Central memory CD4-positive, alpha-beta T cell (primary cell): Measurements from ENCODE around the gene PPP2R2D.
"Not testable (repeated sequence)": the region's sequence is repeated elsewhere in the genome, so short reads cannot be mapped to it uniquely, and the experiment has no call there.

Experiments
- DNase-seq: peaks from one replicate; pipeline ENCODE4 v3.0.0; 2022

PPP2R2D gene

DNA sequence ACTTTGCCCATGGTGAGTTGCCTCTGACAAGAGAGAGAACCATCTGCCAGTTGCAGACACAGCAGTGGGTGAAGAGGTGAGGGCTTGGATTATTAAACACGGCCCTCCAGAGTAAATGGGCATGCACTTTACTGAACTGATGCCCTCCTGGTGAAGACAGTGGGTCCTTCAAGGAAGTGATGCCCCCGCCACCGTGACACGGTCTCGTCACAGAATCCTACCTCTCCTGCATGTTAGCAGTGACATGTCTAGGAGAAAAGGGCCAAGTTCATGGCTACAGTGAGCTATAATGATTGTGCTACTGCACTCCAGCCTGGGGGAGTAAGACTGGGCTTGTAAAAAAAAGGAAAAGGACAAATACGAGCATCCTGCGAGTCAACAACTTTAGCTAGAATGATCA is 78.5 kb downstream of the PPP2R2D start:
- DNase-seq, result no peak

DNA sequence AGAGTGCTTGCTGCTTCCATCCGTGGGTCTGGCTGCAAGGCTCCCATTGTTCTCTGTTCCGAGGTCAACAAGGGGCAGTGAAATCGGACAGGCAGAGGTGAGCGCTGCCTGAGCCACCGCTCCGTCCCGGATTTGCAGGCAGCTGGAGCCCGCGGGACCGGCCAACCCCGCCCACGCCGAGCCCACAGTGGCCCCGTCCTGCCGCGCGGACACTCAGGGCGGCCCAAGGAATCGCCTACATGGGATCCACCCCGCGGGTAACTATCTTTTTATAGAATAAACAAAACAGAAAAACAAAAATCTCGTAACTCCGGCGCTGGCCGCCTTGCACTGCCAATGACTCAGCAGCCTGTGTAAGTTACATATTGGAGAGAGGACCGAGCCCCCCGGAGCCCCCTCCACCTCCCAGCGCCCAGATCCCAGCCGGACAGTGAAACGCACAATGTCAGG is 79.0 kb downstream of the PPP2R2D start:
- no peak for DNase-seq

DNA sequence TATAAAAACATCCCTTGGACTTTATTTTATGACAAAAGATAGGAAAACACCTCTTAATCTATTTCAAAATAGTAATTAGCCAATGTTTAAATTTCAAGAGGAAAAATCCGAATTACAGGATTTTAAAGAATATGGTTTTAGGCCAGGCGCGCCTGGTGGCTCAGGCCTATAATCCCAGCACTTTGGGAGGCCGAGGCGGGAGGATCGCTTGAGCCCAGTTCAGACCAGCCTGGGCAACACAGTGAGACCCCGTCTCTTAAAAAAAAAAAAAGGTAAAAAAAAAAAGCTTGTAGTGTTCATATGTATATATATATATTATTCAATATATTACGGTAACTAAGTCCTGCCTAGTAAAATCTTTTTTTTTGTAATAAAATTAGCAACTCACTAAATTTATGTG is 79.5 kb downstream of the PPP2R2D start:
- no peak for DNase-seq

DNA sequence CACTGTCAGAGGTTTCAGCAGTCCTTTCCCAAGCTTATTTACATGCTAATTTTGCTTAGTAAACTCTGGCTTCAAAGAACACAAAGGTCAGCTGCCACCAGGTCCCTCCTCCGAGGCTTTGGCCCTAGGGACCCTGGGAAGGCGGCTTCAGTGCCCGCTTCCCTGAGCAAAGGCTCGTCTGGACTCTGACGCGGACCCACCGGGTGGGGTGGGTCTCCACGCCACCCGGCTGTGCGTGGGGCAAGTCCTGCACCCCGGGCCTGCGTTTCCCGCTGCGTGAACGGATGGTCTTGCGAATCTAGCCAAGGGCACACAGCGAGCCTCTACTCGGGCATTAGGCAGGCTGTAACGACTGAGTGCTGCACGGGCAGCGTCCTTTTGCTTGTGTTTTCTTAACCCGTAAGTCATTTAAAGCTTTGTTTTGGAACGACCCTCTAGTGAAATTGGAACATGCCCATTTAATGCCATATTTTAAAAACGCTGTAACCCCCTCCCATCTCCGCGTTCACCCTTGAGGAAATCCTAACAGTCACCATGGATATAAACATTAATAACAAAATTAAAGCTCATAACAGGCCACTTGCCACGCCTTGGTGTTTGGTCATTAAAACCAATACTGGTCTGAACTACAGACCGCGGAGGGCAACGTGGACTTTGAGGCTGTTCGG is 80.1 kb downstream of the PPP2R2D start:
- no peak for DNase-seq

DNA sequence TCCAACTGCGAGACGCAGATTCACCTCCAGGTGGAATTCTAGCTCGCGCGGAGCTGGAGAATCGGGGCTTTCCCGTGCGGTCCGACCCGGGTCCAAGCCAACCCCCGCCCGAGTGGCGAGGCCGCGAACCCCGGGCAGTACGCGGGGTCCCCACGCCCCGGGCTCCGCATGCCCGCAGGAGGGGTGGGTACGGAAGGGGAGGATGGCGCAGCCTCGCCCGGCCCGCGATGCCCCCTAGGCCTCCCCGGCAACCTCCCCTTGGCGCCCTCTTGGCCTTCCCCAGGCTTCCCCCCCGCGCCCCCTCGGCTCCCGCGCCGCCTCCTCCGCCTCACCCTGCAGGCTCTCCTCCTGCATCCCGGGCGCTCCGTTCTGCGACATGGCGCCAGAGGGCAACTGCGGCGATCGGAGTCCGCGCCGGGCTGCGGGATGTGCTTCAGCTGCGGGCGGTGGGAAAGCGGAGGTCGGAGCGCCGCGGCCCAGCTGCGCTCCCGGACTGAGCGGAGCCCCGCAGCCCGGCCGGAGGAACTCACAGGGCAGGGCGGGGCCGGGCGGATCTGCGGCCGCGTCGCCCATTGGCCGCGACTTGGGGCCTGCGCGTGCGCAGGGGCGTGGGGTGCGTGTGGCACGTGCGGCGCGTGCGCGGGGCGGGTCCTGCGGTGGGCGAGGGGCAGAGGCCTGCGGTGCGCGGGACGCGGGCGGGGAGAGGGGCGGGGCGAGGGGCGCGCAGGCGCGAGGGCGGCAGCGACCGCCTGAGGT is 80.8 kb downstream of the PPP2R2D start, which contains the start of gene BNIP3:
Gene BNIP3, minus strand, starts transcription at position 495 of the 756 bp plus-strand sequence. Its CDS starts 117 bp downstream, at position 378.
- DNase-seq, result peak; percentile 94

DNA sequence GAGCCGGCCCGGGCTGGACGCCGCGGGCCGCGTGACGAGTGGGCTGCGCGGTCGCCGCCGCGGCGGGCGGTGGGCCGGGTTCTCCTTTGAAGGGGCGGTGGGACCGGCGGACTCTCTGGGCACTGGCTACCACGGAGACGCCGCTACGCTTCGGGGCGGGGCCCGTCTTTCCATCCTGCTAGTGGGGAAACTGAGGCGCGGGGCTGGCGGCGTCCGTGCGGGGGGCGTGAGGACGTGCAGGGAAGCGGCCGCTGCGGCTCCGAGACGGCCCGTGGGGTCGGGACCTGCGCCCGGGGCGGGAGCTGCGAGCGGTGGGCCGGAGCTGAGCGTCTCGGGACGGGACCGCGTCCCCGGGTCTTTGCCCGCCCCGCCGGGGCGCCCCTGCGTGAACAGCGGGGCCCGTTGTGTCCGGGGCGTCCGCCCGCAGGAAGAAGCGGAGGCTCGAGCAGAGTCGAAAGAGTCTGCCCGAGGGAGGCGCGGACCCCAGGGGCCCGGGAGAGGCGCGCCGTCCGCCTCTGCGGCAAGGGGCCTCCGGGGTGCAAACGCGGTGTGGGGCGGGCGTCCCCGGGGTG is 81.5 kb downstream of the PPP2R2D start:
- no peak for DNase-seq

DNA sequence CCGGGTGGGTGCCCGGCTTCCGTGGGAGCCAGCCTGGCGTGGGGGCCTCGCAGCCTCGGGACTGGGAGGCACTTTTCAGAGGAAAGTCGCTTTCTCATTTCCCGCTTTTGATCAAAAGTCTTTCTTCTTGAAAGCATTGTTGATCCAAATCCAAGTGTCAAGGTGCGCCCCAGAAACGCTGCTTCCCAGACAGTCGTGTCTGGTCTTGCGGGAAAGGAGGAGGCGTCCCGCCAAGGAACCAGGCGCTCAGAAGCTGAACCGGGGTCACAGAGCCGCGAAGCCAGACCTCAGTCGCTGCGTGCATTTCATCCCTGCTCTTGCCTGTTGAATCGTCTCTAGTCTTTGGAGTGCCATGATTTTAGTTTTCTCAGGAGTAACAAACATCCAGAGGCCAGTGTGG is 82.0 kb downstream of the PPP2R2D start:
- DNase-seq, result no peak

DNA sequence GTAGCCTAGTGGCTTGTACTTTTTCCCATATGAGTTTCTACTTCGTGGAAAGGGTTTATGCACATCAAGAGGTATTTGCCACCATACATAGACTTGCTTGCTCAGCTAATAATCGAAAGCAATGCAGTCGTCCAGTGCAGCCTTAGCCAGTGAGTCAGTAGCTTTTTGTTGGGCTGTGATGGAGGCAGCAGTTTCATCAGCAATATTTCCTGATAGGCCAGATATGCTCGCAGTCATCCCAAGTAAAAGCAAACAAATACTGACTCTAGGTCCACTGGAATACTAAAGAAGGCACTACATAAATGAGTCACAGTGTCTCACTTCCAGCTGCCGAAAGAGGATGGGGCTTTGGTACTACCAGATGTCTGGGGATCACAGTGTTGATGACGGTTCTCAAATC is 83.0 kb downstream of the PPP2R2D start:
- no peak for DNase-seq

DNA sequence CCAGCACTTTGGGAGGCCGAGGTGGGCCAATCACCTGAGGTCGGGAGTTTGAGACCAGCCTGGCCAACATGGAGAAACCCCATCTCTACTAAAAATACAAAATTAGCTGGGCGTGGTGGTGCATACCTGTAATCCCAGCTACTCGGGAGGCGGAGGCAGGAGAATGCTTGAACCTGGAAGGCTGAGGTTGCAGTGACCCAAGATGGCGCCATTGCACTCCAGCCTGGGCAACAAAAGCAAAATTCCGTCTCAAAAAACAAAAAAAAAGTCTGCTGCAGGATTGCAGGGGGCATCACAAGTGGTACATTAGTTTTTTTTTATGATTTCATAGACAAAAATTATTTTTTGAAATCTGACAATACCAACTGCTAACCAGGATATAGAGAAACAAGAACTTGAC is 86.0 kb downstream of the PPP2R2D start:
- DNase-seq, result not testable (repeated sequence)

DNA sequence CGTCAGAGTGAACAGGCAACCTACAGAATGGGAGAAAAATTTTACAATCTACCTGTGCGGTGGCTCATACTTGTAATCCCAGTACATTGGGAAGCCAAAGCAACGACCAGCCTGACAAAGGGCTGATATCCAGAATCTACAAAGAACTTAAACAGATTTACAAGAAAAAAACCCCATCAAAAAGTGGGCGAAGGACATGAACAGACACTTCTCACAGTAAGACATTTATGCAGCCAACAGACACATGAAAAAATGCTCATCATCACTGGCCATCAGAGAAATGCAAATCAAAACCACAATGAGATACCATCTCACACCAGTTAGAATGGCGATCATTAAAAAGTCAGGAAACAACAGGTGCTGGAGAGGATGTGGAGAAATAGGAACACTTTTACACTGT is 86.5 kb downstream of the PPP2R2D start:
- DNase-seq, result not testable (repeated sequence)

DNA sequence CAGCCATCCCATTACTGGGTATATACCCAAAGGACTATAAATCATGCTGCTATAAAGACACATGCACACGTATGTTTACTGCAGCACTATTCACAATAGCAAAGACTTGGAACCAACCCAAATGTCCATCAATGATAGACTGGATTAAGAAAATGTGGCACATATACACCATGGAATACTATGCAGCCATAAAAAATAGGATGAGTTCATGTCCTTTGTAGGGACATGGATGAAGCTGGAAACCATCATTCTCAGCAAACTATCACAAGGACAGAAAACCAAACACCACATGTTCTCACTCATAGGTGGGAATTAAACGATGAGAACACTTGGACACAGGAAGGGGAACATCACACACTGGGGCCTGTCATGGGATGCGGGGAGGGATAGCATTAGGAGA is 87.0 kb downstream of the PPP2R2D start:
- not testable (repeated sequence) for DNase-seq

DNA sequence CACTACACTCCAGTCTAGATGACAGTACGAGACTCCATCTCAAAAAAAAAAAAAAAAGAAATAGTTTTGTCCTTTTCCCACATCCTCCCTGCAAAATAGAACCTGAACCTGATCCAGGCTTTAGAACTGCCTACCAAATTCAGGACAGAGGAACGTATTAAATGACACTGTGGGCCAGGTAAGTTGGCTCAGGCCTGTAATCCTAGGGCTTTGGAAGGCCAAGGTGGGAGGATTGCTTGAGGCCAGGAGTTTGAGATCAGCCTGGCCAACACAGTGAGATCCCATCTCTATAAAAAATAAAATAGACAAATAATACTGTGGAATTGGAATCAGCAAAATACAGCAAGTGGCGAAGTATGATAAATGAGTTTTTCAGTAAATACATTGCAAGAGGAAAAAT is 90.9 kb downstream of the PPP2R2D start:
- no peak for DNase-seq

DNA sequence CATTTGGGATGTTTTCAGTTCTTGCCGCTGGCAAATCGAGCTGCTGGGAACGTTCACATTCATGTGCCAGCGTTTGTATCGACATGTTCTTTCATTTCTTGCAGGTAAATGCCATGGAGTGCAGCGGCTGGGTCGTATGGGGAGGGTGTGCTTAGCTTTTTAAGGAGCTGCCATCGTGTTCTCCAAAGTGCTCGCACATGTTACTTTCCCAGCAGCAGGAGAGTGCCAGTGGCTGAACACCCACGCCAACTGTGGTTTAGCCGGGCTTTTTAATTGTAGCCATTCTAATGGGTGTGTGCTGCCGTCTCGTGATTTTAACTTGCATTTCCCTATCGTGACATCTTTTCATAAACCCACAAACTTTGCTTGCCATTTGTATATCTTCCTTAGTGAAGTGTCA is 92.5 kb downstream of the PPP2R2D start:
- DNase-seq, result no peak

DNA sequence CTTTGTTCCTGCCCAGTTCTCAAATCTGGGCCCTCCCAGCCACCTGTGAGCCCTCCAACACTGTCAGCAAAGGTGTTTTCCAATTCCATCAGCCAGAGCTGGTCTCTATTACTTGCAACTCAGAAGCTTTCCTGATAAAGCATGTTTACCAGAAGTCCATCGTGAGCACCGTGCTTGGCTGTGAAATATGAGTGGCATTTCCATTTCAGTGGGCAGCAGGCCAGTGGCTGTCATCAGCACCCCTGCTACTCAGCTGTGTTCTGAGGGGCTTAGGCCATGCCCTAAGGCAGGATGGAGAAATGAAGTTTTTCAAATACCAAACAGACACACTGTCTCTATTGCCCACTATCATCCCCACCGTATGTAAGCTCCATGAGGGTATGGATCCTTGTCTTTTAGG is 93.6 kb downstream of the PPP2R2D start:
- DNase-seq, result no peak

DNA sequence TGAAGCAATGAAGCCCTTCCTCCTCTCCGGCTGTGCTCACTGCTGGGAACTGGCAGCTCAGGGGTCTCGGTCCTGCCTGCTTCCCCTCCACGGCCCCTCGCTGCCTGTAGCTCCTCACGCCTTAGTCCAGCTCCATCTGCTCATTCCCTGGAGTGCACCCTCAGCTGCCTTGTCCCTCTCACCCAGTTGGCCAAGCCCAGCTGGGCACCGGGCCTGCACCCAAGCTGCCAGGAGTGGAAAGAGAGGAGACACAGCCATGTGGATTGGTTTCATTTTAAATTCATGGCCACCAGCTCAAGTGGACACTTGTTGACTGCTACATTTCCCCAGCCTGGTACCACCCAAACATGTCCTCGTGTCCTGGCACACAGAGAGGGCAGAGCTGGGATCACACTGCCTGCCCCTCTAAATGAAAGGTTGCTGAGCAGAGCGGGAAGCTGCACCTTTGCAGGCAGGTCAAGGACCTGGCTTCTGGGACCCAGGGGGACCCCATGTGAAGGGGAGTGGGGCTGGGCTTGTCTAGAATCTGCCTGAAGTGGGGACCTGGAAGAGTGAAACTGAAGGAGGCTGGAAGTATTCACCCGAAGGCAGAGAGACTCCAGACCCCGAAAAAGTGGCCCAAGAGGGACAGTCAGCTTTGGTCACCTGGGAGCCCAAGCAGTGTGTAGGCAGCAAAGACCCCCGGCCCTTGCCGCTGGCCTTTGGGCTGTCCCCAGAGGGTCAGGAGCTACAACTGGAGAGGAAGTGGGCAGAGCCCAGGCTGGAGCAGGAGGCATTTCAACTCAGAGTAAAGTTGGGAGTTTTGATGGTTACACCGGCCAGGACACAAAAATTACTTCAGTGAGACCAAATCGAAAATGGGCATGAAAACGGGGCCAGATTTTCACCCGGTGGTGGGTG is 95.9 kb downstream of the PPP2R2D start:
- no peak for DNase-seq

DNA sequence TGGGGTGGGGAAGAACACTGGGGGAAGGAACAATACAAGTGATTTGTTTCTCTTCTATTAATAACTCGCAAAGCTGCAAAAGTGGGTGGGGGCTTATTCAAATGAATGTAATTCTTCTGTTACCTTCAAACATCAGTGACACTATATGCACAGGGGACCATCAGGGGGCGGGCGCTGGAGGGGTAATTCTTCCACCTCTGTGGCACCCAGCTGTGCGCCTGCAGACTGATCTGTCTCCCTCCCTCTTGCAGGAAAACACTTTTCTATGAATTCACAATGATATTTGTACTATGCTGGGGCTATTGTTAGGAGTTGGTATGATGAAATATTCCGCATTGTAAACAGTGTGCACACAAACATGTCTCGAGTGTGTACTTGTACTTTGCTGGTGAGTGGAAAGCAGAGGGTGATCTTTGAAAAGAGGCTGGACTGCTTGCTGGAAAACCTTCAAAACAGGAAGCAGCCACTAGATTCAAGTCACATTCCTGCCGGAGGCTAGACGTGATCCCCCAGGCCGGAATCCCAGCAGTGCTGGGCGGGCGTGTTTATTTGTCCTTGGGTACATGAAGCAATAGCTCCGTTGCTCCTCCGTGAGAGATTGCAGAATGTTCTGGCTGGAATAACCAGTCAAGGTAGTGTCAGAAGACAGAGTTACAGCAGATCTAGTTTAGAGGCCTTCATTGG is 96.7 kb downstream of the PPP2R2D start:
- DNase-seq, result no peak

DNA sequence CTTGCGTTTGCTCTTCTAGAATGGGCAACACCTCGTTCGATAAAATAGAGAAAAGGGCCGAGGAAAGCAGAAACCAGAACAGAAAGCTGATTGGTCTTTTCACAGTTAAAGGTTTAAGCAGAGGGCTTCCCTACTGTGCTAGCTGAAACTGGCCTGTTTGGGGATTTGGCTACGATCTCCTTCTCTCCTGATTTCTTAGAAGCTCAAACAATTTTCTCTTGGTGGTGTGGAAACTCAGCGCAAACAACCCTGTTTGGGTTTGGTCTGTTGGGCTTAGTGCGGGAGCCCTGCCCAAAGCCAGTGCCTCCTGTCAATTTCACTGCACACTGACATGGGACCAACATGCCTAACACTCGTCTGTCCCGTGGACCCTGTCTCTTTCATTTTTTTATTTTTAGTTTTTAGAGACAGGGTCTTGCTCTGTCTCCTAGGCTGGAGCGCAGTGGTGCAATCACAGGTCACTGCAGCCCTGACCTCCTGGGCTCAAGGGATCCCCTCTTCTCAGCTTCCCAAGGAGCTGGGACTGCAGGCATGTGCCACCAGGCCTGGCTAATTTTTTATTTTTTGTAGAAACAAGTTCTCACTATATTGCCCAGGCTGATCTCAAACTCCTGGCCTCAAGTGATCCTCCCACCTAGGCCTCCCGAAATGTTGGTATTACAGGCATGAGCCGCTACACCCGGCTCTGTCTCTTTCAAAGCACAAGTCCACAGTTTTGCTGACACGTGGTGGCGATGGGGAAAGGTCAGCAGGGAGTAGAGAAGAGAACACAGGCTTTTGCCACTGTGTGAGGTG is 97.4 kb downstream of the PPP2R2D start:
- DNase-seq, result no peak

DNA sequence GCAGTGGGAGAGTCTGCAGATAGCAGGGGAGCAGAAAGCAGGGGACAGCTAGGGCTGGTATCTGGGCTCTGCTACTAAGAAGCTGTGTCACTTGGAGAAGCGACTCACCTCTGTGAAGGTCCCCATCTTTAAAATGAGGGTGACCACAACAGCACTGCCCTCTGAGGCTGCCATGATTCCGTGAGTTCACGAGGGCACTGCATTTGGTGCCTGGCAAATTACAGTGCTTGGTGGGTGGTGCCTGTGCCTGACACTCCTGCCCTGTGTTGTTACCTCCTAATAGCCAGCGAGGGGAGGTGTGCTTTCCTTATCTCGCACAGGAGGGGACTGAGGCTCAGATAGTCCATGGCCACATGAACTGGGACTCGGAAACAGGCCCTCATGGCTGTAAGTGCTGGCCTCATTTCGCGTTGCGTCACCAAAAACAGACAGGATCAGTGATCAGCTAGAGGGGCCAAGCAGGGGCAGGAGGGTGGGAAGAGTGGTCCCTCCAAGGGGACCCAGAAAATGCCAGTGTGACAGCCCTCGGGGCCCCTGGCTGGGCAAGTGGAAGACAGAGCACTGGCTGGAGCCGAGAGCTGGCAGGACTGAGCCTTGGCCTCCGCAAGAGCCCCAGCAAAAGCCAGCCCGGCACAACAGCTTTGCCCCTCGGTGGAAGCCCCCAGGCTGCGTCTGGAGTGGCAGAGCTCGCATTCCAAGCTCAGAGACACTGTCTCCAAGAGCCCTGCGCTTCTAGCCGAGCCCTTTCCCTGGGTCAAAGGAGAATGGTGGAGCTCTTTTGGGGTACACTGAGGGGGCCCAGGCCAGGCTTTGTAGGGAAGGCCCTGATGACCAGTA is 98.3 kb downstream of the PPP2R2D start:
- DNase-seq, result no peak

DNA sequence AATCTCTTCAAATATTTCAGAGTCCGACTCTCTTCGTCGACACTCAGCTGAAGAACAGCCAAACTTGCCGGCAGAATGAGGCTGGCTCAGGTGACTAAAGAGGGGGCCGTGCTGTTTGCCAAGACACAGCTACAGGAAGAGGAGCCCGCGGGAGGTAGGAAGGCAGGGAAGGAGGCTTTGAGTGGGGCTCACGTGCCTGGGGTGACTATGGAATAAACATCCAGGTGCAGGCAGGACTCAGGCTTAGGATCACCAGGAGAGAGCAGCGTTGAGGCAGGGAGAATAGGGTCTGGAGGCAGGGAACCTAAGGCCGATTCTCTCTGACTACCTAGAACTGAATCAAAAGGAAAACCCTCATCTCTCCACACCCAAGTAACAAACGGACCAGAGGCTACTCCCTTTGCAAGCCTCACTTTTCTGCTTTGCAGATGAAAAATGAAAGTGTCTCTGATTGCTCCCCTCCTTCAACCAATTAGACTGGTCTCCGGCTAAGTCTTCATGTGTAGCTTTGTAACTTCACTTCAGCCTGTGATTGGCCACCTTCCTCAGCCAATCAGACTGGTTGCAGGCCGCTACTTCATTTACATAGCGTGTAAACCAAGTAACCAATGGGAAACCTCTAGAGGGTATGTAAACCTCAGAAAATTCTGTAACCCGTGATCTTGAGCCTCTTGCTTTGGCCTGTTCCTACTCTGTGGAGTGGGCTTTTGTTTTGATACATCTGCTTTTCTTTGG is 100.6 kb downstream of the PPP2R2D start:
- peak; percentile 21 for DNase-seq

DNA sequence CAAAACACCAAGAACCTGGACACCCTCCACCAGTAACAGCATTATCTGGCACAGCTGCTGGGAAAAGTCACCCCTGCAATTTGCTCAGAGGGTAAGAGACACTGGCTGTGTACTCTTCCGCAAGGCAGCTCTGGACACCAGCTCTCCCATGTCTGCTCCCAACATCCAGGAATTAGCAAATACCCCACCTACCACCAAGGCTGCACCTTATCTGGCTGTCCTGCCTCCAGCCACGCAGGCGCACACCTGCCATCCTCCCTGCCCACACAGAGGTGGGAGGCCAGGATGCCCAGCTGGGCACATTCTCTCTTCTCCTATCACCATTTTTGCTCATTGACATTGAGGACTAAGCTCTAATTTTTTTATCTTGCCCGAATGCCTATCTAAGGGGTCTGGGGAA is 101.2 kb downstream of the PPP2R2D start:
- no peak for DNase-seq
